HFFc6 (cell line): ENCODE data around the gene STEAP4. TPM values are rescaled to one million over a fixed set of nuclear protein-coding genes. Genes with fewer than 3 reads are reported as not detected.

Experiments used
- DNase-seq: peaks from one replicate; pipeline ENCODE4 v3.0.0-alpha.2; 2018
- H3K27ac Mint-ChIP-seq: 2 replicates; pipeline ENCODE4 v1.8.0; 2020; ENCODE audit warnings: mild to moderate bottlenecking, mixed read lengths
- H3K27me3 Mint-ChIP-seq: 2 replicates; pipeline ENCODE4 v1.8.0; 2021; ENCODE audit warnings: mild to moderate bottlenecking, moderate library complexity, mixed read lengths; ENCODE audit not compliant: insufficient read depth
- H3K36me3 Mint-ChIP-seq: 2 replicates; pipeline ENCODE4 v1.8.0; 2021; ENCODE audit warnings: low read depth, mixed read lengths
- H3K4me1 Mint-ChIP-seq: 2 replicates; pipeline ENCODE4 v1.8.0; 2020; ENCODE audit warnings: low read depth, mixed read lengths
- H3K4me3 Mint-ChIP-seq: 2 replicates; pipeline ENCODE4 v1.8.0; 2020; ENCODE audit warnings: mild to moderate bottlenecking, moderate library complexity, mixed read lengths
- H3K9me3 Mint-ChIP-seq: 2 replicates; pipeline ENCODE4 v1.8.0; 2020; ENCODE audit warnings: mild to moderate bottlenecking, mixed read lengths
- total RNA-seq, 6 experiments: library from RNA; stranded (reverse); fragmentation: NEBNext Ultra II Directional; extraction: Animal tissue kit (Norgen Biotek cat#: 25700); gene quantifications; 2 replicates in 1 of 6; 3 replicates in 5 of 6; pipeline ENCODE4 v1.2.3, GENCODE V29; 2021
- TF ChIP-seq, protein P1 (sequence below): fragments of 200-600 bp; sonication (generic); IDR thresholded peaks from 2 replicates; pipeline ENCODE4 v1.5.0; 2021; ENCODE audit warnings: antibody characterized with exemption, mild to moderate bottlenecking

STEAP4 gene
- total RNA-seq, 6 experiments from 2014 or later = not detected

DNA sequence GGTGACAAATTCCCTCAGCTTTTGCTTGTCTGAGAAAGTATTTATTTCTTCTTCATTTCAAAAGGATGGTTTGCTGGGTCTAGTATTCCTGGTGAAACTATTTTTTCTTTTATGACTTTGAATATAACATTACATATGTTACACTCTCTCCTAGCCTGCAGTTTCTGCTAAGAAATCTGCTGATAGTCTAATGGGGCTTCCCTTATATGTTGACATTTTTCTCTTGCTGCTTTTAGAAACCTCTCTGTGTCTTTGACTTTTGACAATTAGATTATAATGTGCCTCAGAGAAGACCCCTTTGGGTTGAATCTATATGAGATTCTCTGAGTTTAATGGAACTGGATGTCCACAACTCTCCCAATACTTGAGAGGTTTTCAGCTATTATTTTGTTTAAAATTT is 53.1 kb downstream of the STEAP4 start:
- H3K4me3 Mint-ChIP-seq = no peak overlapping the region
- no peaks in the 10 kb centered on the region for H3K36me3 Mint-ChIP-seq
- no peak overlapping the region for H3K27ac Mint-ChIP-seq
- DNase-seq = no peak
- TF ChIP-seq, protein P1, sequence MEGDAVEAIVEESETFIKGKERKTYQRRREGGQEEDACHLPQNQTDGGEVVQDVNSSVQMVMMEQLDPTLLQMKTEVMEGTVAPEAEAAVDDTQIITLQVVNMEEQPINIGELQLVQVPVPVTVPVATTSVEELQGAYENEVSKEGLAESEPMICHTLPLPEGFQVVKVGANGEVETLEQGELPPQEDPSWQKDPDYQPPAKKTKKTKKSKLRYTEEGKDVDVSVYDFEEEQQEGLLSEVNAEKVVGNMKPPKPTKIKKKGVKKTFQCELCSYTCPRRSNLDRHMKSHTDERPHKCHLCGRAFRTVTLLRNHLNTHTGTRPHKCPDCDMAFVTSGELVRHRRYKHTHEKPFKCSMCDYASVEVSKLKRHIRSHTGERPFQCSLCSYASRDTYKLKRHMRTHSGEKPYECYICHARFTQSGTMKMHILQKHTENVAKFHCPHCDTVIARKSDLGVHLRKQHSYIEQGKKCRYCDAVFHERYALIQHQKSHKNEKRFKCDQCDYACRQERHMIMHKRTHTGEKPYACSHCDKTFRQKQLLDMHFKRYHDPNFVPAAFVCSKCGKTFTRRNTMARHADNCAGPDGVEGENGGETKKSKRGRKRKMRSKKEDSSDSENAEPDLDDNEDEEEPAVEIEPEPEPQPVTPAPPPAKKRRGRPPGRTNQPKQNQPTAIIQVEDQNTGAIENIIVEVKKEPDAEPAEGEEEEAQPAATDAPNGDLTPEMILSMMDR = no peak
- peaks cover 21% of the 10 kb centered on the region for H3K9me3 Mint-ChIP-seq
- H3K4me1 Mint-ChIP-seq = no peaks in the 10 kb centered on the region
- no peaks in the 10 kb centered on the region for H3K27me3 Mint-ChIP-seq

DNA sequence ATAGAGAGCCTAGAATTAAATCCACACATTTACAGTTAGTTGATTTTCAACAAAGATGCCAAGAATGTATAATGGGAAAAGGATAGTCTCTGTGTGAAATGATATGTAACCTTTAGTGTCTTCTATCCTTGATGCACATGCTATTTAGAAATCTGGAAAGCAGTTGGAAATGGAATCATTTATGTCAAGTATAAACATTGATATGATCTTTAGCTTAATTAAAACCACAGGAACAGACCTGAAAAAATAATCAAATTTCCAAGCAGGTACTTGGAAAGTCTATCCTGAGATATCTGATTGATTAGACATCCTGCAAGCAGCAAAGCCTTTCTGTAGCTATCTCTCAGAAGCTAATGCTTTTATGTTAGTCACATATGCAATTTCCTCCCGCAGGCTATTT is 62.4 kb downstream of the STEAP4 start:
- Mint-ChIP-seq H3K4me3 (no peak overlapping the region), H3K36me3 (no peaks in the 10 kb centered on the region), H3K9me3 (no peaks in the 10 kb centered on the region), H3K4me1 (no peaks in the 10 kb centered on the region), H3K27ac (no peak overlapping the region), H3K27me3 (peaks cover 3% of the 10 kb centered on the region; the same call in 1 of the 2 replicates)
- TF ChIP-seq, protein P1 = no peak
- DNase-seq = no peak

DNA sequence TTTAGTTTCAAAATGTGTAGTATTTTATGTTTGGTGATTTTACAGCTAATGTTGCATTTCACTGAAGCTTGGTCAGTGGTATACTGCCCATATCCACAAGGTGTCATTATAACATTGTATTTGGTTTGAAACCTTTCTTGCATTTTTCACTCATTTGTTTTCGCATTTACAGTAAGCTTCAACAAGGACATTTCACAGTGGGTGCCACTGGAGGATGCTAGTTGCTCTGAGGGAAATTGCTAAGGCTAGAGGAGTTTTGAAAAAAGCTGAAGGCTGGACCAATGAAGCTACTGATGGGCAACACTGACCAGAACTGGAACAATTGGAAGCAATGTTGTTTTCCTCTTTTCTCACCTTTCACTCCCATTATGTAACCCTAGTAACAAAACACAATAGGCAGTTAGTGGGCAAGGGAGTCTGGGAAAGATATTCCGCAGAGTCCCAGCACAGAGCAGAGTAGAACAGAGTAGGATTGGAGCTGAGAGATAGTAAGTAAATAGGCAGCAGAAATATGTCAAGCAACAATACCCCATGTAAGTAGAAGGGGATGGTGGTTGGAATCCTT is 63.3 kb downstream of the STEAP4 start:
- DNase-seq = peak; percentile 48
- no peaks in the 10 kb centered on the region for H3K36me3 Mint-ChIP-seq
- H3K27ac Mint-ChIP-seq = no peak overlapping the region
- no peak overlapping the region for H3K4me3 Mint-ChIP-seq
- TF ChIP-seq, protein P1 = peak; percentile 82
- H3K9me3 Mint-ChIP-seq = no peaks in the 10 kb centered on the region
- peaks cover 3% of the 10 kb centered on the region; the same call in 1 of the 2 replicates for H3K27me3 Mint-ChIP-seq
- no peaks in the 10 kb centered on the region for H3K4me1 Mint-ChIP-seq

DNA sequence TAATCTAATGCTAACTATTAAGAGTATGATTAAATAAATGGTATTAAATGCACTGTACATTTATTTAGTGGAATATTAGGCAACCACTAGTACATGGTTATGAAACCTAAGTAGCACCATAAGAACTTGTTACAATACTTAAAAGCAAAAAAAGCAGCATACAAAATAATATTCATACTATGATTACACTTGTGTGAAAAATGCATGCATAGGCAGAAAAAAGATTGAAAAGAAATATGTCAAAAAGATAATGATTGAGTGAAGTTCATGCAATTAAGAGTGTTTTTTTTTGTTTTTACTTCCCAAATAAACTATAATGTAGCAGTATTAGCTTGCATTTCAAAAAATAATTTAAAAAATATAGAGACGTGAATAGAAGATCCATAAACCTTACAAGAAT is 66.8 kb downstream of the STEAP4 start:
- Mint-ChIP-seq H3K4me3 (no peak overlapping the region), H3K36me3 (no peaks in the 10 kb centered on the region), H3K4me1 (no peaks in the 10 kb centered on the region), H3K27ac (no peak overlapping the region), H3K9me3 (no peaks in the 10 kb centered on the region), H3K27me3 (peaks cover 6% of the 10 kb centered on the region)
- DNase-seq = no peak
- TF ChIP-seq, protein P1 = no peak

DNA sequence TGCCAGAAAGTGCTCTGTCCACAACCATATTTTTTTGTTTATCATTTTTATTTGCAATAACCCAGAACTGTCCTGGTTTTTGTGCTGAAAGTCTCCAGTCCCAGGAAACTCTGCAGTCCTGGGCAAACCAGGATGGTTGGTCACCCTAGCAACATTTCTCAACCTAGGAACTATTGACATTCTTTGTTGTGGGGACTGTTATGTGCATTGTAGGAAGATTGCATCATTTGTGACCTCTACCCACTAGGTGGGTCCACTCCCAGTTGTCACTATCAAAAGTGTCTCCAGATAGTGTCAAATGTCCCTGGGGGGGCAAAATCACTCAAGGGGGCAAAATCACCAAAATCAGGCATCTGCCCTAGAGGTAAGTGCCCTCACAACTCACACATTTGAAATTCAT is 72.9 kb downstream of the STEAP4 start:
- H3K27ac Mint-ChIP-seq = no peak overlapping the region
- no peak for DNase-seq

More for the DNA sequence above, 72.9 kb downstream of the STEAP4 start:
- peaks cover 7% of the 10 kb centered on the region for H3K27me3 Mint-ChIP-seq
- H3K4me3 Mint-ChIP-seq = no peak overlapping the region
- H3K36me3 Mint-ChIP-seq = no peaks in the 10 kb centered on the region
- no peaks in the 10 kb centered on the region for H3K9me3 Mint-ChIP-seq
- H3K4me1 Mint-ChIP-seq = no peaks in the 10 kb centered on the region
- TF ChIP-seq, protein P1 = no peak
